Esophagus muscularis mucosa (tissue), 4 donors: ENCODE measurements around the gene PFDN1. TPM values are rescaled to one million over a fixed set of nuclear protein-coding genes. Genes with fewer than 3 reads are reported as not detected.

Source experiments
- DNase-seq: peaks from one replicate; pipeline ENCODE4 v3.0.0-alpha.2; 2017; ENCODE audit errors: extremely low spot score
- H3K27ac ChIP-seq, 4 donors: fragments of 200-600 bp; sonication (generic); replicated peaks in 1 of 4; 1 replicate in 3 of 4; 2 replicates in 1 of 4; pipeline ENCODE4 v1.5.1; 2016 to 2019; ENCODE audit warnings: mild to moderate bottlenecking in 1 of 4
- H3K27me3 ChIP-seq, 4 donors: fragments of 200-600 bp; sonication (generic); one replicate each; pipeline versions ENCODE4 v1.5.1 to v1.6.0; 2016 to 2019
- H3K36me3 ChIP-seq, 4 donors: fragments of 200-600 bp; sonication (generic); one replicate each; pipeline ENCODE4 v1.5.1; 2016 to 2019
- H3K4me1 ChIP-seq, 4 donors: fragments of 200-600 bp; sonication (generic); one replicate each; pipeline ENCODE4 v1.5.1; 2016 to 2019
- H3K4me3 ChIP-seq, 4 donors: fragments of 200-600 bp; sonication (generic); 1 replicate in 2 of 4; 2 replicates in 2 of 4; pipeline ENCODE4 v1.5.1; 2016 to 2019; ENCODE audit warnings: mild to moderate bottlenecking in 4 of 4, moderate library complexity in 1 of 4
- H3K9me3 ChIP-seq, 4 donors: fragments of 200-600 bp; sonication (generic); 1 replicate in 3 of 4; 2 replicates in 1 of 4; pipeline ENCODE4 v1.5.1; 2016 to 2019
- EP300 ChIP-seq: sonication (generic); formaldehyde crosslinking; IDR thresholded peaks from one replicate; pipeline ENCODE4 v1.6.1; 2017; ENCODE audit warnings: antibody characterized with exemption
- POLR2A ChIP-seq: fragments of 450-650 bp; IDR thresholded peaks from one replicate; pipeline ENCODE4 v1.6.1; 2017; ENCODE audit warnings: antibody characterized with exemption, moderate library complexity, mild to moderate bottlenecking, low read depth
- POLR2AphosphoS5 ChIP-seq, 2 donors: sonication (generic); formaldehyde crosslinking; IDR thresholded peaks; one replicate each; pipeline ENCODE4 v1.6.1; 2017; ENCODE audit warnings: antibody characterized with exemption in 2 of 2
- whole genome bisulfite sequencing: methylation state at CpG from one replicate; pipeline ENCODE4 v1.1.5; 2018; 5-methylcytosine and 5-hydroxymethylcytosine counted together
- intact Hi-C: fragments of 100-400 bp; cut with DNase I; formaldehyde crosslinking; loops from one replicate; pipeline ENCODE4 v1.15.1; 2023
- total RNA-seq, 4 donors: library from RNA; depleted of rRNA; stranded (reverse); fragments of >200 nt; gene quantifications; one replicate each; pipeline versions ENCODE4 v1.1.0 to v1.2.1, GENCODE V29; 2016
- TF ChIP-seq, protein P1 (sequence below), 3 experiments: fragments of 200-600 bp in 2 of 3; fragments of 450-650 bp in 1 of 3; sonication (generic) in 2 of 3; IDR thresholded peaks; one replicate each; pipeline ENCODE4 v1.5.1; 2017 to 2019; ENCODE audit warnings: antibody characterized with exemption in 3 of 3, mild to moderate bottlenecking in 2 of 3, moderate library complexity in 1 of 3

PFDN1 gene
- total RNA-seq, 4 donors from 2014 or later: 84.8 to 126 (median 101) TPM

- Histone ChIP-seq H3K4me3 (no peak overlapping the region), H3K36me3 (peaks cover 12 to 66% (median 36%) of the 10 kb centered on the region in 4 donors), H3K27me3 (no peaks in the 10 kb centered on the region), H3K4me1 (peaks cover 37 to 57% (median 51%) of the 10 kb centered on the region in 4 donors), H3K9me3 (no peaks in the 10 kb centered on the region), H3K27ac (peak overlapping the region; percentile 47 to 77 (median 66))
- TF ChIP-seq, protein P1, sequence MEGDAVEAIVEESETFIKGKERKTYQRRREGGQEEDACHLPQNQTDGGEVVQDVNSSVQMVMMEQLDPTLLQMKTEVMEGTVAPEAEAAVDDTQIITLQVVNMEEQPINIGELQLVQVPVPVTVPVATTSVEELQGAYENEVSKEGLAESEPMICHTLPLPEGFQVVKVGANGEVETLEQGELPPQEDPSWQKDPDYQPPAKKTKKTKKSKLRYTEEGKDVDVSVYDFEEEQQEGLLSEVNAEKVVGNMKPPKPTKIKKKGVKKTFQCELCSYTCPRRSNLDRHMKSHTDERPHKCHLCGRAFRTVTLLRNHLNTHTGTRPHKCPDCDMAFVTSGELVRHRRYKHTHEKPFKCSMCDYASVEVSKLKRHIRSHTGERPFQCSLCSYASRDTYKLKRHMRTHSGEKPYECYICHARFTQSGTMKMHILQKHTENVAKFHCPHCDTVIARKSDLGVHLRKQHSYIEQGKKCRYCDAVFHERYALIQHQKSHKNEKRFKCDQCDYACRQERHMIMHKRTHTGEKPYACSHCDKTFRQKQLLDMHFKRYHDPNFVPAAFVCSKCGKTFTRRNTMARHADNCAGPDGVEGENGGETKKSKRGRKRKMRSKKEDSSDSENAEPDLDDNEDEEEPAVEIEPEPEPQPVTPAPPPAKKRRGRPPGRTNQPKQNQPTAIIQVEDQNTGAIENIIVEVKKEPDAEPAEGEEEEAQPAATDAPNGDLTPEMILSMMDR (IDR thresholded peaks at IDR 0.05): no peak
- TF ChIP-seq EP300 (no peak), POLR2AphosphoS5 (IDR thresholded peaks at IDR 0.05) (no peak), POLR2A (no peak)
- 45% methylated on average over 5 of the region's 5 CpGs for WGBS
- intact Hi-C loops: no loop called here
- no peak for DNase-seq
Measured at GRCh38 chr5:140336388-140336787, 33.5 kb upstream of the PFDN1 start.

DNA sequence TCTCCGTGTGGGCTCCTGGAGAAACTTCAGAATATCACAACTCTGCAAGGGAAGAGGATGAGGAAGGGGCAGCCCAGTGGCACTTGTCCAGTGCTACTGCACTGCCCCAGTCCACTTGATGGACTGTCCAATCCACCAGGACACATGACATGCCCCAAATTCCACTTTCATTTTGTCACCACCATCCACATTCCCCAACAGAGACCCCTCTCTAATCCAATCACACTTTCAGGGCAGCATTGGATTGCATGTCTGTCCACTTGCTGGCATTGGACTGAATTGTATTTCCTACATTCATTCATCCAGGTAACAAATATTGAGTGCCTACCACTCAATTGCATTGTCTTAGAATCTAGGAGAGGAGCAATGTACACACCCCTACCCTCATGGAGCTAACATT is 28.7 kb upstream of the PFDN1 start:
- H3K4me3 ChIP-seq: no peak overlapping the region
- TF ChIP-seq EP300 (no peak), POLR2A (no peak), POLR2AphosphoS5 (IDR thresholded peaks at IDR 0.05) (no peak)
- TF ChIP-seq, protein P1 (IDR thresholded peaks at IDR 0.05): no peak
- WGBS: 90% methylated on average over 1 of the region's 1 CpG
- DNase-seq: no peak
- intact Hi-C loops: no loop called here
- no peaks in the 10 kb centered on the region for H3K9me3 ChIP-seq
- peaks cover 12 to 42% (median 30%) of the 10 kb centered on the region in 4 donors for H3K36me3 ChIP-seq
- H3K27ac ChIP-seq: no peak overlapping the region
- peaks cover 17 to 24% (median 19%) of the 10 kb centered on the region in 4 donors for H3K4me1 ChIP-seq
- H3K27me3 ChIP-seq: no peaks in the 10 kb centered on the region

DNA sequence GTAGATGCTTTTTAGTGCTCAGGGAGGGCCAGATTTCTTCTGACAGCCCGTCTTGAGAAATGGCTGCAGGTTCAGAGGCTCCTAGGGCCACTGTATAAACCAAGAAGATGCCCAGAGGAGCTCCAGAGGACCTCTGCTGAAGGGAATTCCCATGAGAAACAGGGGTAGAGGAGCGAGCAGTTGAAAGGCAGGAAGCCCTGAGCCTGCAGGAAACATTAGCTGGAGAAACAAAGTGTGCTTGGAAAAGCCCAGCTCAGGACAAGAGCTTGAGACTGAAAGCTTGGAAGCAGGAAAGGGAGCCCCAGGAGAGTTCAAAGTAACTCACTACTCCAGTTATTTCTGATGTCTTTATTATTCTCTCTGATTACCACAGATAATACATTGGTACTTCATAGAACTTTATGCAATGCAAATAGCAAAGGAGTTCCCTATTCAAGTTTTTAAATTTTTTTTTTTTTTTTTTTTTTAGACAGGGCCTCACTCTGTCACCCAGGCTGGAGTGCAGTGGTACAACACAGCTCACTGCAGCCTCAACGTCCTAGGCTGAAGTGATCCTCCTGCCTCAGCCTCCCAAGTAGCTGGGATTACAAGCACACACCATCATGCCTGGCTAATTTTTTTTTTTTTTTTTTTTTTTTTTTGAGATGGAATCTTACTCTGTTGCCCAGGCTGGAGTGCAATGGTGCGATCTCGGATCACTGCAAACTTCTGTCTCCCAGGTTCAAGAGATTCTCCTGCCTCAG is 27.0 kb upstream of the PFDN1 start:
- Histone ChIP-seq H3K27me3 (no peaks in the 10 kb centered on the region), H3K4me3 (no peak overlapping the region), H3K4me1 (peaks cover 7 to 15% (median 11%) of the 10 kb centered on the region in 4 donors), H3K36me3 (peaks cover 12 to 30% (median 26%) of the 10 kb centered on the region in 4 donors), H3K9me3 (no peaks in the 10 kb centered on the region), H3K27ac (no peak overlapping the region)
- TF ChIP-seq, protein P1 (IDR thresholded peaks at IDR 0.05): no peak
- TF ChIP-seq POLR2AphosphoS5 (IDR thresholded peaks at IDR 0.05) (peak in 1 of 2 donors; percentile 35), EP300 (no peak), POLR2A (no peak)
- intact Hi-C loops: no loop called here
- no peak for DNase-seq
- WGBS: 73% methylated on average over 5 of the region's 5 CpGs

- intact Hi-C loops: no loop called here
- peaks cover 0 to 13% (median 11%) of the 10 kb centered on the region in 4 donors for H3K36me3 ChIP-seq
- H3K4me1 ChIP-seq: peaks cover 24 to 32% (median 28%) of the 10 kb centered on the region in 4 donors
- 94% methylated on average over 8 of the region's 8 CpGs for WGBS
- no peak overlapping the region for H3K4me3 ChIP-seq
- no peaks in the 10 kb centered on the region for H3K27me3 ChIP-seq
- TF ChIP-seq POLR2A (no peak), POLR2AphosphoS5 (IDR thresholded peaks at IDR 0.05) (no peak), EP300 (no peak)
- TF ChIP-seq, protein P1 (IDR thresholded peaks at IDR 0.05): no peak
- no peaks in the 10 kb centered on the region for H3K9me3 ChIP-seq
- no peak for DNase-seq
- H3K27ac ChIP-seq: no peak overlapping the region
Measured at GRCh38 chr5:140328036-140328764, 25.3 kb upstream of the PFDN1 start.
